HG03103 (cell line): ENCODE data around the gene GNPDA1.

ENCODE experiments used
- ATAC-seq: cut with Tn5 transposase; IDR thresholded peaks from one replicate; pipeline ENCODE4 v1.9.1; 2021; ENCODE audit warnings: low read depth; ENCODE audit not compliant: unreplicated experiment

Gene GNPDA1

GRCh38 chr5:142024771-142025304 is 12.0 kb upstream of the GNPDA1 start:
- peak; percentile 100 for ATAC-seq

GRCh38 chr5:142023836-142024235 is 11.0 kb upstream of the GNPDA1 start:
- no peak for ATAC-seq

DNA sequence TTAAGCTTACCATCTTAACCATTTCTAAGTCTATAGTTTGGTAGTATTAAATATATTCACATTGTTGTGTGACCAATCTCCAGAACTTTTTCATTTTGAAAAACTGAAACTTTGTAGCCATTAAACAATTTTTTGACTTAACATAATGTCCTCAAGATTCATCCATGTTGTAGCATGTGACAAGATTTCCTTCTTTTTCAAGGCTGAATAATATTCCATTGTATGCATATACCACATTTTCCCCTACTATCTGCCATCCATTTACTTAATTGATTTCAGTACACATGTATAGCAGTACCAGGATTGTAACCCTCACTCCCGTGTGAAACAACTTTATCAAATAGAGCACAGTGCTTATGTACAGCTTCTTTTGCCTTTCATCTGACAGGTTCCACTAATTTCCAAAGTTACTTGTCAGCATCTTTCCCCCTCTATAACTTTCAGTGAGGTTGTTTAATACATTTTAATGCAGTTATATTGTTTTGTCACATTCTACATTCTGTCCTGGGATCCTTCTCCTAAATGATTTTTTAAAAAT is 7.4 kb upstream of the GNPDA1 start:
- no peak for ATAC-seq

DNA sequence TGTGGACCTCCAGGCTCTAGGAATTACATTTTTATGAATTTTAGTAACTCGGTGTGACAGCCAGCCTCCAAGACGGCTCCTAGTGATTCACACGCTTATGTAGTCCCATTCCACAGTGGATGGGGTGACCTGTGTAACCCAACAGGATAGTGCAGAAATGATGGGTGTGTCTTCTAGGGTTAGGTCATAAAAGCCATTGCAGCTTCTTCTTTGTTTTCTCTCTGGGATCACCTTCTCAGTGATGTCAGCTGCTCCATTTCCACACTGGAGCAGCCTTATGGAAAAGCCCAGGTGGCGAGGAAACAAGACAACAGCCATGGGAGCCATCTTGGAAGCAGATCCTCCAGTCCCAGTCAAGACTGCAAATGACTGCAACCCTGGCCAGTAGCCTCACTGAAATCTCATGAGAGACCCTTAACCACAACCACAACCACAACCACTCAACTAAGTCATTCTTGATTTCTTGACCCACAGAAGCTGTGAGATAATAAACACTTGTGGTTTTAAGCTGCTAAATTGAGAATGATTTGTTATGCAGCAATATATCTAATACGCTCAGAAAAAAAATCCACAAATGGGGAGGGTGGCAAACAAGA is 5.1 kb upstream of the GNPDA1 start:
- peak; percentile 37 for ATAC-seq

DNA sequence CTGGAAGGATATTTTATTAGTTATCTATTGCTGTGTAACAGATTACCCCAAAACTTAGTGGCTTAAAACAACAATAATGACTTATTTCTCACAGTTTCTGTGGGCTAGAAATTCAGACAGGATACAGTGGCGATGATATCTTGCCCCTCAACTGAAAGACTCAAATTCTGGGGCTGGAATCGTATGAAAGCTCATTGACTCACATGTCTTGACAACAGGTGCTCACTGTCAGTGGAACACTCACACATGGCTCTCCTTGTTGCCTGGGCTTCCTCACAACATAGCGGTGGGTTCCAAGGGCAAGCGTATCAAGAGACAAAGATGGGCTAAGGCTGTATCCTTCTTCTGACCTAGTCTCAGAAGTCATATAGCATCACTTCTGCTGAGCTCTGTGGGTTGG is 3.7 kb upstream of the GNPDA1 start:
- ATAC-seq: no peak

GRCh38 chr5:142015781-142016533 is 3.1 kb upstream of the GNPDA1 start:
- no peak for ATAC-seq

- ATAC-seq: peak; percentile 30
Measured at GRCh38 chr5:142014911-142015584, 2.2 kb upstream of the GNPDA1 start.

- ATAC-seq: no peak
Measured at GRCh38 chr5:142013734-142014521, 1.1 kb upstream of the GNPDA1 start.

GRCh38 chr5:142012186-142012785 is 541 bp downstream of the GNPDA1 start:
- no peak for ATAC-seq

DNA sequence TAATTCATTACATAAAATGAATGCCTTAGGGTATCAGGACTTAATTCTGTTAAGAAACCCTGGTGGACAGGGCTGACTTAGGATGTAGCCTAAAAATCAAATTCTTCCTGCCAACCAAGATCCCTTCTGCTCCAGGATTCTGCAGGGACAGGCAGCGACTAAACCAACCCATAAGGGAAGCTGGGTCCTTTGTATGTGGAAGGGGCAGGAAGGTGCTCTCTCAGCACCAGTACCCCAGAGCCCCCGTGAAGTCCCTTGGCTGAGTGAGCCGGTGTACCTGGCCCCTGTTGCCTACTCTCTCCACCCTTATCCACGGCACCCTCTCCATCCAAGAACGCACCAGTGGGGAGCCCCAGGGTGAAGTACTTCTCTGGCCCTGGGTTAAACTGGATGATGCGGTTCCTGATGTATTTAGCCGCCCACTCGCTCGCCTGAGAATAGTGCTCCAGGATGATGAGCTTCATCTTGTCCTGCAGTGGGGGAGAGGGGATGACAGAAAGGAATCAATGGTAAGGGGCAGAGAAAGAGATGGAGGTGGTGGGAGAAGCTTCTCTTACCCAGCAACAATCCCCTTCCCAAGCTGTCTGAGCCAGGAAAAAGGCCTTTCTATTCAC is 1.1 kb downstream of the GNPDA1 start:
- ATAC-seq: no peak

GRCh38 chr5:142009886-142010285 is 2.9 kb downstream of the GNPDA1 start:
- ATAC-seq: no peak

DNA sequence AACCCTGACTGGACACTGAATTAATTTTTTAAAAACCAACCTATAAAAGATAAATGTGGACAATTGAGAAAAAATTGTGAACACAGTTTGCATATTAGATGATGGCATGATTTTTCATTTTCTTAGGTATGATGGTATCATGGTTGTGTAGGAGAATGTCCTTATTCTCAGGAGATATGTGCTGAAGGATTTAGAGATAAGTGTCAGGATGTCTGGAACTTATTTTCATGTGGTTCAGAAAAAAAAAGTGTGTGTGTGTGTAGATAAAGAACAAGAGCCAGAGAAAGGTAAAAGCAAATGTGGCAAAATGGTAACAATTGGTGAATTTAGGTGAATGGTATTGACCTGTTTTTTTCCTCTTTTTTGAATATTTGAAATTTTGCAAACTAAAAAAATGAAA is 4.0 kb downstream of the GNPDA1 start:
- no peak for ATAC-seq

GRCh38 chr5:142007237-142007544 is 5.6 kb downstream of the GNPDA1 start:
- no peak for ATAC-seq

GRCh38 chr5:142006363-142007236 is 6.2 kb downstream of the GNPDA1 start:
- ATAC-seq: no peak

- ATAC-seq: no peak
Measured at GRCh38 chr5:142003266-142003800, 9.5 kb downstream of the GNPDA1 start.

GRCh38 chr5:142000704-142001484 is 11.9 kb downstream of the GNPDA1 start:
- ATAC-seq: no peak

DNA sequence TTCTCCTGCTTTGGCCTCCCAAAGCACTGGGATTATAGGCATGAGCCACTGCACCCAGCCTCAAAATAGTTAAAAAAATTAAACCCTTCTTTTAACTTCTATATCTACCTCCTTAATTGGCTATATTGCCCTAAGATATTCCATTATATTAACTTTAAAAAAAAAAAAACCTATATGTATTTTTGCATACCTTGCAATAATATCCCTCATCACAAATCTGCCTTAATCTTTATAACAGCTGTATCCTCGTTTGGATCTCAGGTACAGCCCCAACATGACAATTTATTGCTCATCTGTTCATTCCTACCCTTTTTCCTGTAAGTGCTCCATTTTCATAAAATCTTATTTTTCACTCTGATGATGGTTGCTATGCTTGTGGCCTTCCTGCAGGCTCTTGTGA is 12.7 kb downstream of the GNPDA1 start:
- no peak for ATAC-seq
